ENCODE data around the gene GRK6.

DNA sequence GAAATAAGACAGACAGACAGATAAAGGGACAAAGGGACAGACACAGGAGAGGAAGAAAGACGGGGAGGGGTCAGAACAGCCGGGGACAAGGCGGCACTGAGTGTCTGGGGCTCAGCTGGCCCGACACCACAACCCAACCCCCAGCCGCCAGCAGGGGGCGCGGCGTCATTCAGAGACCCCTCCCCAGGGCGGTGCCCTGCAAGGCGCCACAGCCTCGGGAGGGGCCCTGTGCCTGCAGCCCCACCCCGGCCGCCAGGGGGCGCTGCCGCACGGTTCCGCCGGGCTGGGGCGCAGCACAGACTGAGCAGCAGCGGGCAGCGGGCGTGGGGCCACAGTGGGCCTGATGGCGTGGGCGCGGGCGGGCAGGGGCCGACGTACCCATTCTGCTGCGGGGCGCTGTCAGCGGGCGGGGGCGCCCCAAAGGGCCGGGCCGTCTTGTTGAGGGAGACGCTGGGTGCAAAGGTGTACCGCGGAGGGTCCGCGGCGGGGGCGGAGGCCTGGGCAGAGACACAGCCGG lies 65.0 kb downstream of the GRK6 start:
- TF ChIP-seq, protein P1, sequence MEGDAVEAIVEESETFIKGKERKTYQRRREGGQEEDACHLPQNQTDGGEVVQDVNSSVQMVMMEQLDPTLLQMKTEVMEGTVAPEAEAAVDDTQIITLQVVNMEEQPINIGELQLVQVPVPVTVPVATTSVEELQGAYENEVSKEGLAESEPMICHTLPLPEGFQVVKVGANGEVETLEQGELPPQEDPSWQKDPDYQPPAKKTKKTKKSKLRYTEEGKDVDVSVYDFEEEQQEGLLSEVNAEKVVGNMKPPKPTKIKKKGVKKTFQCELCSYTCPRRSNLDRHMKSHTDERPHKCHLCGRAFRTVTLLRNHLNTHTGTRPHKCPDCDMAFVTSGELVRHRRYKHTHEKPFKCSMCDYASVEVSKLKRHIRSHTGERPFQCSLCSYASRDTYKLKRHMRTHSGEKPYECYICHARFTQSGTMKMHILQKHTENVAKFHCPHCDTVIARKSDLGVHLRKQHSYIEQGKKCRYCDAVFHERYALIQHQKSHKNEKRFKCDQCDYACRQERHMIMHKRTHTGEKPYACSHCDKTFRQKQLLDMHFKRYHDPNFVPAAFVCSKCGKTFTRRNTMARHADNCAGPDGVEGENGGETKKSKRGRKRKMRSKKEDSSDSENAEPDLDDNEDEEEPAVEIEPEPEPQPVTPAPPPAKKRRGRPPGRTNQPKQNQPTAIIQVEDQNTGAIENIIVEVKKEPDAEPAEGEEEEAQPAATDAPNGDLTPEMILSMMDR (IDR thresholded peaks at IDR 0.05), result peak; percentile 41 to 60 (median 51)
- no peak for TF ChIP-seq POLR2A (IDR thresholded peaks at IDR 0.05)

All from breast epithelium (tissue), 3 donors.